Measurements from ENCODE around the gene FAM184B. TPM values are rescaled to one million over a fixed set of nuclear protein-coding genes. Genes with fewer than 3 reads are reported as not detected.

FAM184B gene
- total RNA-seq, 1 experiment from 2014 or later: 0.07 TPM

- Histone ChIP-seq H3K4me1 (ENCODE audit: control insufficient read depth in 1 of 2, insufficient read depth in 2 of 2, low read length in 2 of 2) (no peaks in the 10 kb centered on the region), H3K9me2 (ENCODE audit: insufficient read depth) (no peaks in the 10 kb centered on the region), H3K4me2 (ENCODE audit: low read length) (no peak overlapping the region), H4K20me1 (ENCODE audit: insufficient read depth) (no peaks in the 10 kb centered on the region), H3K27ac (ENCODE audit: low read depth, low read length) (no peak overlapping the region), H3K9me3 (ENCODE audit: control insufficient read depth in 1 of 2, insufficient read depth in 1 of 2, low read depth in 1 of 2, low read length in 2 of 2) (no peaks in the 10 kb centered on the region), H3K36me3 (ENCODE audit: control insufficient read depth in 1 of 2, insufficient read depth in 2 of 2, low read length in 2 of 2) (no peaks in the 10 kb centered on the region), H3K9ac (ENCODE audit: low read length) (no peak overlapping the region), H3K27me3 (ENCODE audit: insufficient read depth, low read length) (peaks cover 9% of the 10 kb centered on the region; the same call in 1 of the 2 replicates), H3K4me3 (replicated peaks in 1 of 2; ENCODE audit: low read depth in 1 of 2, low read length in 2 of 2) (no peak overlapping the region), H3K79me2 (ENCODE audit: insufficient read depth, low read length) (no peaks in the 10 kb centered on the region), H2AFZ (ENCODE audit: low read depth, low read length, poor library complexity, severe bottlenecking) (no peak overlapping the region)
- no peak for TF ChIP-seq EZH2phosphoT487 (IDR thresholded peaks at IDR 0.05; ENCODE audit: borderline replicate concordance)
- TF ChIP-seq RAD21 (IDR thresholded peaks at IDR 0.05; ENCODE audit: low read depth): no peak
- no peak for TF ChIP-seq SP1 (IDR thresholded peaks at IDR 0.05; ENCODE audit: low read depth)
- TF ChIP-seq, protein P1, sequence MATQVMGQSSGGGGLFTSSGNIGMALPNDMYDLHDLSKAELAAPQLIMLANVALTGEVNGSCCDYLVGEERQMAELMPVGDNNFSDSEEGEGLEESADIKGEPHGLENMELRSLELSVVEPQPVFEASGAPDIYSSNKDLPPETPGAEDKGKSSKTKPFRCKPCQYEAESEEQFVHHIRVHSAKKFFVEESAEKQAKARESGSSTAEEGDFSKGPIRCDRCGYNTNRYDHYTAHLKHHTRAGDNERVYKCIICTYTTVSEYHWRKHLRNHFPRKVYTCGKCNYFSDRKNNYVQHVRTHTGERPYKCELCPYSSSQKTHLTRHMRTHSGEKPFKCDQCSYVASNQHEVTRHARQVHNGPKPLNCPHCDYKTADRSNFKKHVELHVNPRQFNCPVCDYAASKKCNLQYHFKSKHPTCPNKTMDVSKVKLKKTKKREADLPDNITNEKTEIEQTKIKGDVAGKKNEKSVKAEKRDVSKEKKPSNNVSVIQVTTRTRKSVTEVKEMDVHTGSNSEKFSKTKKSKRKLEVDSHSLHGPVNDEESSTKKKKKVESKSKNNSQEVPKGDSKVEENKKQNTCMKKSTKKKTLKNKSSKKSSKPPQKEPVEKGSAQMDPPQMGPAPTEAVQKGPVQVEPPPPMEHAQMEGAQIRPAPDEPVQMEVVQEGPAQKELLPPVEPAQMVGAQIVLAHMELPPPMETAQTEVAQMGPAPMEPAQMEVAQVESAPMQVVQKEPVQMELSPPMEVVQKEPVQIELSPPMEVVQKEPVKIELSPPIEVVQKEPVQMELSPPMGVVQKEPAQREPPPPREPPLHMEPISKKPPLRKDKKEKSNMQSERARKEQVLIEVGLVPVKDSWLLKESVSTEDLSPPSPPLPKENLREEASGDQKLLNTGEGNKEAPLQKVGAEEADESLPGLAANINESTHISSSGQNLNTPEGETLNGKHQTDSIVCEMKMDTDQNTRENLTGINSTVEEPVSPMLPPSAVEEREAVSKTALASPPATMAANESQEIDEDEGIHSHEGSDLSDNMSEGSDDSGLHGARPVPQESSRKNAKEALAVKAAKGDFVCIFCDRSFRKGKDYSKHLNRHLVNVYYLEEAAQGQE (IDR thresholded peaks at IDR 0.05; ENCODE audit: low read depth): no peak
- TF ChIP-seq POLR2AphosphoS5 (IDR thresholded peaks at IDR 0.05; ENCODE audit: low read depth, low read length): no peak
- no peak for TF ChIP-seq SRF (IDR thresholded peaks at IDR 0.05; ENCODE audit: low read depth)
- TF ChIP-seq ZBTB33 (IDR thresholded peaks at IDR 0.05; ENCODE audit: extremely low read depth, insufficient replicate concordance, low read length): no peak
- TF ChIP-seq ELF1 (IDR thresholded peaks at IDR 0.05; ENCODE audit: borderline replicate concordance, low read depth): no peak
- TF ChIP-seq JUND (IDR thresholded peaks at IDR 0.05): no peak
- TF ChIP-seq, protein P2, sequence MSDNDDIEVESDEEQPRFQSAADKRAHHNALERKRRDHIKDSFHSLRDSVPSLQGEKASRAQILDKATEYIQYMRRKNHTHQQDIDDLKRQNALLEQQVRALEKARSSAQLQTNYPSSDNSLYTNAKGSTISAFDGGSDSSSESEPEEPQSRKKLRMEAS (IDR thresholded peaks at IDR 0.05): no peak
- TF ChIP-seq, protein P3, sequence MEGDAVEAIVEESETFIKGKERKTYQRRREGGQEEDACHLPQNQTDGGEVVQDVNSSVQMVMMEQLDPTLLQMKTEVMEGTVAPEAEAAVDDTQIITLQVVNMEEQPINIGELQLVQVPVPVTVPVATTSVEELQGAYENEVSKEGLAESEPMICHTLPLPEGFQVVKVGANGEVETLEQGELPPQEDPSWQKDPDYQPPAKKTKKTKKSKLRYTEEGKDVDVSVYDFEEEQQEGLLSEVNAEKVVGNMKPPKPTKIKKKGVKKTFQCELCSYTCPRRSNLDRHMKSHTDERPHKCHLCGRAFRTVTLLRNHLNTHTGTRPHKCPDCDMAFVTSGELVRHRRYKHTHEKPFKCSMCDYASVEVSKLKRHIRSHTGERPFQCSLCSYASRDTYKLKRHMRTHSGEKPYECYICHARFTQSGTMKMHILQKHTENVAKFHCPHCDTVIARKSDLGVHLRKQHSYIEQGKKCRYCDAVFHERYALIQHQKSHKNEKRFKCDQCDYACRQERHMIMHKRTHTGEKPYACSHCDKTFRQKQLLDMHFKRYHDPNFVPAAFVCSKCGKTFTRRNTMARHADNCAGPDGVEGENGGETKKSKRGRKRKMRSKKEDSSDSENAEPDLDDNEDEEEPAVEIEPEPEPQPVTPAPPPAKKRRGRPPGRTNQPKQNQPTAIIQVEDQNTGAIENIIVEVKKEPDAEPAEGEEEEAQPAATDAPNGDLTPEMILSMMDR (IDR thresholded peaks at IDR 0.05 in 2 of 3, conservative IDR thresholded peaks at IDR 0.05 in 1 of 3; ENCODE audit: borderline replicate concordance in 1 of 3, insufficient read depth in 1 of 3, low read depth in 2 of 3, low read length in 2 of 3): no peak
- TF ChIP-seq ZNF274 (IDR thresholded peaks at IDR 0.05; ENCODE audit: low read depth, low read length): no peak
- no peak for TF ChIP-seq ZFX (IDR thresholded peaks at IDR 0.05)
- no peak for TF ChIP-seq YY1 (IDR thresholded peaks at IDR 0.05; ENCODE audit: extremely low read depth, insufficient replicate concordance, low read depth, low read length)
- TF ChIP-seq CEBPB (IDR thresholded peaks at IDR 0.05; ENCODE audit: low read depth): no peak
- intact Hi-C loops (cut with micrococcal nuclease): no loop called here
- ATAC-seq: no peak
- ChIA-PET POLR2A (no interaction called here), RAD21 (ENCODE audit: low non-redundant PET in 1 of 2, low total read pairs in 2 of 2, uncharacterized antibody in 2 of 2, unreplicated experiment in 2 of 2) (no interaction called here), CTCF (no interaction called here)
- no peak for DNase-seq (ENCODE audit: low read depth, low spot score)
- no TSS peak for BruUV-seq (replicated peaks)
Observed at GRCh38 chr4:17704020-17704650, 77.3 kb downstream of the FAM184B start.

Data from HCT116 (cell line).